K562 (cell line): ENCODE results near the gene SNX9. TPM values are rescaled to one million over a fixed set of nuclear protein-coding genes. Genes with fewer than 3 reads are reported as not detected.

ENCODE experiments used
- ADNP ChIP-seq: fragments of 200-800 bp; sonication (Bioruptor generic); IDR thresholded peaks from 2 replicates; pipeline ENCODE4 v1.6.1; 2016; ENCODE audit warnings: missing genetic modification characterization, missing compliant biosample characterization
- ARHGAP35 ChIP-seq: fragments of 450-650 bp; IDR thresholded peaks from 2 replicates; pipeline ENCODE4 v1.6.1; 2018; ENCODE audit not compliant: partially characterized antibody
- CBX2 ChIP-seq: fragments of 200-600 bp; sonication (generic); IDR thresholded peaks from one replicate; pipeline ENCODE4 v1.6.1; 2012; ENCODE audit warnings: mild to moderate bottlenecking, low read length, inconsistent platforms; ENCODE audit not compliant: insufficient read depth, poor library complexity, severe bottlenecking
- DIDO1 ChIP-seq: fragments of 450-650 bp; IDR thresholded peaks from 2 replicates; pipeline ENCODE4 v1.6.1; 2016; ENCODE audit warnings: low read depth, missing biosample characterization, missing genetic modification characterization
- EGR1 ChIP-seq: fragments of 450-650 bp; conservative IDR thresholded peaks from 2 replicates; pipeline ENCODE4 v1.6.1; 2017; ENCODE audit warnings: mild to moderate bottlenecking
- HDAC1 ChIP-seq, 2 experiments: fragments of 450-650 bp; IDR thresholded peaks; 2 replicates each; pipeline ENCODE4 v1.6.1; 2016 to 2017; ENCODE audit warnings: inconsistent platforms in 1 of 2, mild to moderate bottlenecking in 1 of 2, moderate library complexity in 1 of 2
- ILK ChIP-seq: fragments of 450-650 bp; IDR thresholded peaks from 2 replicates; pipeline ENCODE4 v1.6.1; 2016; ENCODE audit warnings: missing genetic modification characterization, low read depth, mild to moderate bottlenecking, missing compliant biosample characterization, moderate library complexity, borderline replicate concordance
- NR3C1 ChIP-seq: sonication (generic); formaldehyde crosslinking; IDR thresholded peaks from 2 replicates; pipeline ENCODE4 v1.8.1; 2022; ENCODE audit warnings: missing genetic modification reagents
- PATZ1 ChIP-seq: fragments of 250-450 bp; sonication (Bioruptor Pico); IDR thresholded peaks from 2 replicates; pipeline ENCODE4 v1.5.0; 2020; ENCODE audit warnings: mild to moderate bottlenecking, borderline replicate concordance
- RBBP5 ChIP-seq: fragments of 200-600 bp; sonication (generic); IDR thresholded peaks from 2 replicates; pipeline ENCODE4 v1.6.1; 2012; ENCODE audit warnings: borderline replicate concordance, mild to moderate bottlenecking, low read length, control low read depth, inconsistent platforms; ENCODE audit not compliant: insufficient read depth, poor library complexity, severe bottlenecking
- SRSF3 ChIP-seq: fragments of 200-400 bp; formaldehyde crosslinking; IDR thresholded peaks from 2 replicates; pipeline ENCODE4 v1.6.1; 2016; ENCODE audit warnings: mild to moderate bottlenecking, low read length, moderate library complexity; ENCODE audit not compliant: insufficient read depth
- TEAD2 ChIP-seq: fragments of 450-650 bp; IDR thresholded peaks from 2 replicates; pipeline ENCODE4 v1.6.1; 2016; ENCODE audit warnings: missing genetic modification characterization, control low read depth, missing compliant biosample characterization
- ZBTB26 ChIP-seq: fragments of 450-650 bp; formaldehyde crosslinking; IDR thresholded peaks from 2 replicates; pipeline ENCODE4 v1.4.0; 2022; ENCODE audit warnings: missing genetic modification characterization
- ZFPM2 ChIP-seq: fragments of 250-450 bp; sonication (Bioruptor Pico); IDR thresholded peaks from 2 replicates; pipeline ENCODE4 v1.5.1; 2022; ENCODE audit warnings: mild to moderate bottlenecking
- ZNF165 ChIP-seq: fragments of 250-450 bp; sonication (Bioruptor Pico); IDR thresholded peaks from 2 replicates; pipeline ENCODE4 v1.4.0; 2020; ENCODE audit warnings: borderline replicate concordance
- ZNF277 ChIP-seq: fragments of 250-450 bp; sonication (Bioruptor Pico); IDR thresholded peaks from 2 replicates; pipeline ENCODE4 v1.8.0; 2022; ENCODE audit warnings: inconsistent platforms, mild to moderate bottlenecking, moderate library complexity, borderline replicate concordance
- ZNF695 ChIP-seq: fragments of 450-650 bp; formaldehyde crosslinking; IDR thresholded peaks from 2 replicates; pipeline ENCODE4 v1.4.0; 2020; ENCODE audit warnings: mild to moderate bottlenecking, moderate library complexity
- polyA plus RNA-seq, 8 experiments: library from polyadenylated mRNA; depleted of rRNA in 4 of 8; stranded (reverse) in 5 of 8; unstranded in 3 of 8; fragments of >200 nt; fragmentation: Nextera tagmentation in 2 of 8; fragmentation: Illumina TruSeq in 1 of 8; extraction: Ambion mirVana in 2 of 8; extraction: Trizol in 1 of 8; gene quantifications; 2 replicates each; pipeline versions ENCODE4 v1.2.1 to v1.2.3, GENCODE V29; 2011 to 2014; ENCODE audit warnings: inconsistent platforms in 1 of 8, missing spikeins in 1 of 8
- total RNA-seq, 7 experiments: library from RNA; depleted of rRNA in 6 of 7; stranded (reverse); fragments of >200 nt in 6 of 7; fragmentation: Illumina TruSeq in 2 of 7; extraction: Trizol in 2 of 7; gene quantifications; 2 replicates each; pipeline versions ENCODE4 v1.2.1 to v1.2.3, GENCODE V29; 2011 to 2021; ENCODE audit warnings: low replicate concordance in 1 of 7
- TF ChIP-seq, protein P1 (sequence below): sonication (generic); formaldehyde crosslinking; IDR thresholded peaks from 2 replicates; pipeline ENCODE4 v1.8.0; 2022; ENCODE audit warnings: mild to moderate bottlenecking, low read depth, missing genetic modification reagents

SNX9 gene
- total and polyA plus RNA-seq, 9 of the 15 experiments (the other 6 are each of a cell fraction or from before 2014, with no cell fraction given): 6.0 to 81.7 (median 57.1) TPM

GRCh38 chr6:157892363-157892877 lies 69.4 kb downstream of the SNX9 start (continued):
- no peak for TF ChIP-seq PATZ1 (CRISPR knock-in tag)
- TF ChIP-seq ZFPM2 (CRISPR knock-in tag): no peak
- no peak for TF ChIP-seq ADNP
- TF ChIP-seq RBBP5: peak; percentile 40
- TF ChIP-seq ZNF695 (CRISPR knock-in tag): no peak
- peak in 1 of 2 experiments; percentile 54; a peak in 1 of 4 replicates for TF ChIP-seq HDAC1 (IDR thresholded peaks at IDR 0.05)
- TF ChIP-seq CBX2: no peak
- TF ChIP-seq DIDO1: peak; percentile 20; the same call in 1 of the 2 replicates
- TF ChIP-seq ZBTB26: no peak
- TF ChIP-seq, protein P1, sequence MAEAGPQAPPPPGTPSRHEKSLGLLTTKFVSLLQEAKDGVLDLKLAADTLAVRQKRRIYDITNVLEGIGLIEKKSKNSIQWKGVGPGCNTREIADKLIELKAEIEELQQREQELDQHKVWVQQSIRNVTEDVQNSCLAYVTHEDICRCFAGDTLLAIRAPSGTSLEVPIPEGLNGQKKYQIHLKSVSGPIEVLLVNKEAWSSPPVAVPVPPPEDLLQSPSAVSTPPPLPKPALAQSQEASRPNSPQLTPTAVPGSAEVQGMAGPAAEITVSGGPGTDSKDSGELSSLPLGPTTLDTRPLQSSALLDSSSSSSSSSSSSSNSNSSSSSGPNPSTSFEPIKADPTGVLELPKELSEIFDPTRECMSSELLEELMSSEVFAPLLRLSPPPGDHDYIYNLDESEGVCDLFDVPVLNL (CRISPR knock-in tag): no peak
- TF ChIP-seq ZNF165 (CRISPR knock-in tag): no peak
- TF ChIP-seq NR3C1 (CRISPR knock-in tag): no peak
- no peak for TF ChIP-seq ILK (tag)
- no peak for TF ChIP-seq SRSF3
- TF ChIP-seq ZNF277 (CRISPR knock-in tag): no peak
- no peak for TF ChIP-seq TEAD2 (tag)
- no peak for TF ChIP-seq ARHGAP35
- TF ChIP-seq EGR1: no peak
